Measurements from ENCODE around the gene PTOV1.

The PTOV1 gene

GRCh38 chr19:49845414-49845813 is 5.5 kb upstream of the PTOV1 start:
- no peak for DNase-seq

DNA sequence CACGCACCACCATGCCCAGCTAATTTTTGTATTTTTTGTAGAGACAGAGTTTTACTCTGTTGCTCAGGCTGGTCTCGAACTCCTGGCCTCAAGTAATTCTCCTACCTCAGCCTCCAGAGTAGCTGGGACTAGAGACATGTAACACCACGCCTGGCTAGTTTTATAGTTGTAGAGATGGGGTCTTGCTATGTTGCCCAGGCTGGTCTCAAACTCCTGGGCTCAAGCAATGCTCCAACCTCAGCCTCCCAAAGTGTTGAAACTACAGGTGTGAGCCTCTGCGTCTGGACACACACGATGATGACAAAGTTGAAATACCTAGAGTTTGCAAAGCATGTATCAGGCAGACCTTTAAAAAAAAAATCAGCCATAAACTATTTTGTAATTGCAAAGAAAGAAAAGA is 4.6 kb upstream of the PTOV1 start:
- no peak for DNase-seq

GRCh38 chr19:49847731-49848696 is 2.9 kb upstream of the PTOV1 start:
- DNase-seq: no peak

DNA sequence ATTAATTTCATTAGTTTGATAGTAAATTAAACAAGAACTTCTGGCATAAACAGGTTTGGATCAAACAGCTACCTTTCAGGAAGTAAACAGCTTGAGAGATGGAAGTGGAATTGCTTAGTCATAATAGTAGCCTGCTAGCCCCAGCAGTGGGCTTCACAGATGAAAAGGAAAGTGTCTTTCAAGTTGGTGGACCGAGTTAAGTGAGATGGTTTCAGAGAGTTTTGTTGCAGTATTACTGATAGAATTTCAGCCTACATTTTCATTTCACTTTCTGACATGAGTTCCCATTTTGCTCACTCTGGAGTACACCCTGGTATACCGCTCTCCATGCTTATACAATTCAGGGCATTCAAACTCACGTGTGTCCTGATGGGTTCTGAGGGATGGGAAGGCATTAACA is 2.0 kb upstream of the PTOV1 start:
- no peak for DNase-seq

GRCh38 chr19:49849433-49850220 is 1.3 kb upstream of the PTOV1 start:
- DNase-seq: no peak

GRCh38 chr19:49850221-49850486 is 805 bp upstream of the PTOV1 start:
- no peak for DNase-seq

- DNase-seq: no peak
These were observed 699 bp downstream of the PTOV1 start for GRCh38 chr19:49851456-49852259.

DNA sequence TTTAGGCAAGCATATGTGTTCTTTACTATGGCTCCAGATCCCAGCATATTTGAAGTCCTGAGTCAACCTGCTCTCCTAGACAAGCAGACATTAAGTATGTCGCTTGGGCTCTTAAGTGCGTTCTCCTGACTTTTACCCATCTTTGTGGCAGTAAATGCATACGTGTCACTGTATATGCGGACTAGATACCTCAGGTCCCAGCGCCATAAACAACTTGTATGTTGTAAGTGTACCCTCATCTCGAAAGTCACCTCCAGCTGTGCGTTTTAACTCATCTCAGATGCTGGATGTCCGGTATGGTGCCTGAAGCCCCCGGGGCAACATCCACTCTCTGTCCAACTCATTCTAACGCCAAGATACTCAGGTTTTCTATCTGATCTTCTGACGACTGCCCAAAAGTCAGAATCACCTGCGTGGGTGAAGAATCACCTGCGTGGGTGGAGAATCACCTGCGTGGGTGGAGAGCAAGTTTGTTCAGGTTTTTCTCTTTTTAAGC is 1.7 kb downstream of the PTOV1 start:
- no peak for DNase-seq

DNA sequence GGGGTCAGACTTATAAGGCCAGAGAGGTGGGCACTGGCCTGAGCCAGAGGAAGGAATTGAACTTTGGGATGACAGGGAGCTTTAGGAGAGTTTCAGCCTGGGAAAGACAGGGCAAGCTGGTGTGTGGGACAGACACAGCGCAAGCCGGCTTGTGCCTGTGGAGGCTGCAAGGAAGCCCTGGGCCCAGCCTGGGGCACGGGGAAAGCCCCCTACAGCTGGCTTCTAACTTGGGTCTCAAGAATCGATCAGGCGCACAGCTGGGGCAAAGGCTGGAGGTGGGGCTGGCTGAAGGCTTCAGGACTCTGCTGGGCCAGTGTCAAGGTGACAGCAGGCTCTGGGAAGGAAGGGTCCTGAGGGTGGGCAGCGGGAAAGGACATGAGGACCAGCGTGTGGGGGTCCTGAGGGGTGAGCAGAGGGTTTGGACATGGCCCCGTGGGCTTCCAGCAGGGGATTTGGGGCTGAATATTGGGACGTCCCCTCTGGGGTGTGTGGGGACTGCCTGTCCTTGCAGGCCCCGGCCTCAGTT is 3.0 kb downstream of the PTOV1 start:
- no peak for DNase-seq

DNA sequence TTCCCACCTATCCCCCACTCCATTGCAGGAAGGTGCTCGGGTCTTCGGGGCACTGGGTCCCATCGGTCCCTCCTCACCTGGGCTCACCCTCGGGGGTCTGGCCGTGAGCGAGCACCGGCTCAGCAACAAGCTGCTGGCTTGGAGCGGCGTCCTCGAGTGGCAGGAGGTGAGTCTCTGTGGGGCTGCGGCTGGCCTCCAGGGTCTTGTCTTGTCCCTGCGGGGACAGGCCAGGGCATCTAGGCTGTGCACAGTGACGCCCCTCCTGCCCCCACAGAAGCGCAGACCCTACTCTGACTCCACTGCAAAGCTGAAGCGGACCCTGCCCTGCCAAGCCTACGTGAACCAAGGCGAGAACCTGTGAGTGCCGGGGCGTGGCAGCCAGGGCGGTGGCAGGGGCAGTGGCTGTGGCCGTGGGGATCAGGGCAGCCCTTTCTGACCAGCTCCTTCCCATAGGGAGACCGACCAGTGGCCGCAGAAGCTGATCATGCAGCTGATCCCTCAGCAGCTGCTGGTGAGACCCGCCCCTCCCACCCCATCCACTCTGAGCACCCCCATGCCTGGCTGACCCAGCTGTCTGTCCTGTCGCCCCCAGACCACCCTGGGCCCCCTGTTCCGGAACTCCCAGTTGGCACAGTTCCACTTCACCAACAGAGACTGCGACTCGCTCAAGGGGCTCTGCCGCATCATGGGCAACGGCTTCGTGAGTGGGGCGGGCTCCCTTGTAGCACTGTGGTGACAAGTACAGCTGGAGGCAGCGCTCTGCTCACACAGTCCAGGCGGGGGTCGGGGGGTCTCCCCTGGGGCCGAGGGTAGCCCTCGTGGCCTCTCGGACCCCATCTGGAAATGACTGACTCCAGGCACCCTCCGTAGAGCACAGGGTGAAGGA is 3.7 kb downstream of the PTOV1 start:
- no peak for DNase-seq

- DNase-seq: no peak
These were observed 4.3 kb downstream of the PTOV1 start for GRCh38 chr19:49855277-49855675.

DNA sequence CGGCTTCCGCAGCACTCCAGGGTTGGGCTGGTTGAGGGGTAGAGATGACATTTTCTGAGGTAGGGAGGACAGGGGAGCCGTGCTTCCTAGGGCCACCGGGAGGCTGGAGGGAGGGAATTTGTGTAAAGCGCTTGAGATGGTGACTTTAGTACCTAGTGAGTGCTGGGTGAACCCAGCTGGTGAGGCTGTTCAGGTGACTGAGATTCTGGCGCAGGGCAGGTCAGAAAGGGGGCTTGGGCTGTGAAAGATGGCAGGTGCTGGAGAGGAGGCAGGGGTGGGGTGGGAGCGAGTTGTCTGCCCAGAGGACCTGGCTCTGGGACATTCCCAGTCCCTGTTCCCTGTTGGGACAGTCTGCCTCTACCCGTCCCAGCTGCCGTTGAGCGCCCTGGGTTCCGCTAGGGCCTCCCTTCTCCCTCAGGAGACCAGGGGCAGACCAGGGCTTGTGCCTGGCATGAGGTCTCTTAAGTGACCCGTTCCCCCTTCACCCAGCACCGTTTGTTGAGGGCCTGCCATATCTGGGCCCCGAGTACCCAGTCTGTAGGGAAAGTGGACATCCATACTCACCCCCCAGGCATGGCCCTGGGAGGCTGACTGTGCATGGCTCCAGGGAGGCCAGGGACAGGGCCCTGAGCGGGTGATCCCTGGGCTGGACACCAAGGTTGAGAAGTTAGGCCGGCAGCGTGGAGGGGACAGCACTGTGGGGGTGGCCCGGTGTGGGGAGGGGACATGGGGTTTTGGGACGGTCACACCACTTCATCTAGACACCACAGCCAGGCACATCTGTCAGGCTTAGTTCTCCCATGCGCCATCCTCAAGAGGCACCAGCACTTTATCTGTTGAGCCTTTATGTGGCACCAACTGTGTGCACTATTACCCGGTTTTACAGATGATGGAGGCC is 5.0 kb downstream of the PTOV1 start:
- DNase-seq: no peak

- no peak for DNase-seq
These were observed 5.6 kb downstream of the PTOV1 start for GRCh38 chr19:49856574-49857021.

GRCh38 chr19:49857061-49857837 is 6.3 kb downstream of the PTOV1 start:
- DNase-seq: no peak

DNA sequence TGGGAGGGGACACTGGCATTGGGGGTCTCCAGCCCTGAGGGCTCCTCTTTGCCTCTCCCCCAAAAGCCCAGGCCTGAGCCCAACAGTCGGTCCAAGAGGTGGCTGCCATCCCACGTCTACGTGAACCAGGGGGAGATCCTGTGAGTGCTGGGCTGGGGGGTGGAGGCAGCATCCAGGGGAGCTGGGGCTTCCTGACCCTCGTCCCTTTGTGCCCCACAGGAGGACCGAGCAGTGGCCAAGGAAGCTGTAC is 6.8 kb downstream of the PTOV1 start:
- no peak for DNase-seq

- DNase-seq: no peak
These were observed 7.4 kb downstream of the PTOV1 start for GRCh38 chr19:49858088-49858985.

DNA sequence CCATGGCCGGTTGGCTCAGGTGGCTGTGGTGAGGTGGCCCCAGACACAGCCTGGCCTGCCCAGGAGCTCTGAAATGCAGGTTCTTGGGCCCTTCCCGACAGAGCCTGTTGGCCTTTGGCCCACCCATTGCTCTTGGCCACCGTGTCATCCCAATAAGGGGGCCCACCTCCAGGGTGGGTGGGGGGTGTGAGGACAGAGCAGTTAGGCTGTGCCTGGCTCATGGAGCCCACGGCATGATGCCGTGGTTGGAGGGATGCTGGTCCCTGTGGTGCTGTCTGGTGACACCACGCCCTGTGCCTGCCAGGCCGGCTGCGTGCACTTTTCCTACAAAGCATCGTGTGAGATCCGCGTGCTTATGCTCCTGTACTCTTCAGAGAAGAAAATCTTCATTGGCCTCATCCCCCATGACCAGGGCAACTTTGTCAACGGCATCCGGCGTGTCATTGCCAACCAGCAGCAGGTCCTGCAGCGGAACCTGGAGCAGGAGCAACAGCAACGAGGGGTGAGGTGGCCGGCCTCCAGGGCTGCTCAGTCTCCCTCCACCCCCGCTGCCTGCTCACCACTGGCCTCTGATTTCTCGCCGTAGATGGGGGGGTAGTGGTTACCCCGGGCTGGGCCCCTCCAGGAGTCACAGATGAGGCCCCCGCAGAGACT is 8.8 kb downstream of the PTOV1 start:
- DNase-seq: no peak

DNA sequence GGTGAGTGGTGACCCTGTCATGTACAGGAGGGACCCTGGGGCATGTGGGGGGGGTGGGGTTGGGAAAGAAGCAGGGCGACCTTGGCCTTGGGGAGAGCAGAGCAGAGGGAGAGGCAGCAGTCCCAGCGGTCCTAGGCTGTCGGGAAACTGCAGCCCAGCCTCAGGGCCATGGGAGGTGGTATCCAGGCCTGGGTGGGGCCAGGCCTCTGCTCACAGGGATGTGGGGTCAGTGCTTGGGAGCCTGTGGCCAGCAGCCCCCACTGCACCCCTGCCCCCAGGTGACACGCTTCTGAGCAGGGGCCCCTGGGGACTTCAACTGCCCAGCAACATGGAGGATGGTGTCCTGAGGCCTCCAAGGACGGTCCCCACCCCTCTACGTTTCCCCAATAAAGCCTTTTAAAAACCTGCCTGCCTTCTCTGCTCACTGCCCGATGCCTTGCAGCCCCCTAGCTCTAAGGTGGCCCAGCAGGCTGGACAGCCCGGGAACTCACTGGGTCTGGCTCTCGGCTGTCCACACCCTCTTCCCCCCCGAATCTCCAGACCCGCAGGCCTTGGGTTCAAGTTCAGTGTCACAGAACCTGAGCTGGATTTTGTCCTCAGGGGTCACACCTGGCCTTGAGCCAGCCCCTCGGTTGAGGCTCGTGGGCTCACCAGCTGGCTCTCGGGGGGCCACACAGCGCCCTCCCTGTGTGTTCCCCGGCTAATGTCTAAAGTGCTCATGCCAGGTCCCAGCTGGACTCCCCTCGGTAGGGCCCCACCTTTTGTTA is 9.6 kb downstream of the PTOV1 start:
- DNase-seq: no peak
